MM.1S (cell line): Measurements from ENCODE around the gene NEIL1.
A peak's percentile ranks its signal among the peaks of the same experiment; 100 is the strongest.

Source experiments
- CTCF ChIP-seq: fragments of 300-600 bp; sonication (generic); IDR thresholded peaks from 2 replicates; pipeline ENCODE4 v1.5.1; 2016; ENCODE audit warnings: antibody characterized with exemption, low read length, mixed read lengths
- EZH2 ChIP-seq: fragments of 300-600 bp; sonication (generic); optimal IDR thresholded peaks from 2 replicates; pipeline ENCODE3; 2017; ENCODE audit warnings: low read depth, mild to moderate bottlenecking, antibody characterized with exemption, low read length, mixed read lengths

- peak; percentile 85 for TF ChIP-seq CTCF
- TF ChIP-seq EZH2 = no peak
These were observed 21.3 kb downstream of the NEIL1 start, which contains the start of gene MAN2C1 for GRCh38 chr15:75367913-75368688.
